KMS-11 (cell line): Measurements from ENCODE around the gene PRDM16.

Source experiments
- H2AFZ ChIP-seq: fragments of 200-600 bp; sonication (generic); 2 replicates; pipeline ENCODE4 v1.6.1; 2016; ENCODE audit warnings: antibody characterized with exemption, mixed run types, low read depth
- H3K27ac ChIP-seq: fragments of 200-600 bp; sonication (generic); 2 replicates; pipeline ENCODE4 v1.6.1; 2016; ENCODE audit warnings: mild to moderate bottlenecking, mixed run types
- H3K27me3 ChIP-seq: fragments of 200-600 bp; sonication (generic); 2 replicates; pipeline ENCODE4 v1.6.1; 2017; ENCODE audit warnings: mild to moderate bottlenecking, low read depth, mixed run types, moderate library complexity; ENCODE audit not compliant: insufficient read depth
- H3K36me3 ChIP-seq: fragments of 200-600 bp; sonication (generic); 2 replicates; pipeline ENCODE4 v1.6.1; 2017; ENCODE audit warnings: mild to moderate bottlenecking, mixed run types; ENCODE audit not compliant: insufficient read depth
- H3K4me1 ChIP-seq: fragments of 200-600 bp; sonication (generic); 2 replicates; pipeline ENCODE4 v1.6.1; 2016; ENCODE audit warnings: mild to moderate bottlenecking, low read depth, mixed run types; ENCODE audit not compliant: poor library complexity, severe bottlenecking
- H3K4me2 ChIP-seq: fragments of 200-600 bp; sonication (generic); 2 replicates; pipeline ENCODE4 v1.7.0; 2016; ENCODE audit warnings: mild to moderate bottlenecking, mixed run types
- H3K4me3 ChIP-seq: fragments of 200-600 bp; sonication (generic); IDR thresholded peaks from 2 replicates; pipeline ENCODE4 v1.6.1; 2017; ENCODE audit warnings: low read depth, low read length, mixed read lengths; ENCODE audit not compliant: insufficient read depth
- H3K79me2 ChIP-seq: fragments of 200-600 bp; sonication (generic); 2 replicates; pipeline ENCODE4 v1.6.1; 2016; ENCODE audit warnings: low read depth, mixed run types; ENCODE audit not compliant: insufficient read depth
- H3K9ac ChIP-seq: fragments of 200-600 bp; sonication (generic); 2 replicates; pipeline ENCODE4 v1.6.1; 2016; ENCODE audit warnings: mild to moderate bottlenecking, mixed run types
- H4K20me1 ChIP-seq: fragments of 200-600 bp; sonication (generic); 2 replicates; pipeline ENCODE4 v1.6.1; 2016; ENCODE audit warnings: mild to moderate bottlenecking, mixed run types; ENCODE audit not compliant: insufficient read depth
- CTCF ChIP-seq: fragments of 200-600 bp; sonication (generic); conservative IDR thresholded peaks from 2 replicates; pipeline ENCODE4 v1.6.1; 2017; ENCODE audit warnings: low read depth, mild to moderate bottlenecking, antibody characterized with exemption, low read length, moderate library complexity, mixed read lengths

PRDM16 gene

GRCh38 chr1:3431686-3432085, 362.7 kb downstream of the PRDM16 start:
- Histone ChIP-seq H3K4me2 (no peak overlapping the region), H3K9ac (no peak overlapping the region), H3K27ac (no peak overlapping the region), H2AFZ (no peak overlapping the region), H4K20me1 (no peaks in the 10 kb centered on the region), H3K79me2 (no peaks in the 10 kb centered on the region), H3K27me3 (peaks cover 96% of the 10 kb centered on the region), H3K4me1 (no peaks in the 10 kb centered on the region), H3K4me3 (no peak overlapping the region), H3K36me3 (no peaks in the 10 kb centered on the region)
- no peak for TF ChIP-seq CTCF

GRCh38 chr1:3432306-3432705, 363.3 kb downstream of the PRDM16 start:
- Histone ChIP-seq H3K27ac (no peak overlapping the region), H3K4me3 (no peak overlapping the region), H2AFZ (no peak overlapping the region), H3K4me1 (no peaks in the 10 kb centered on the region), H3K4me2 (no peak overlapping the region), H3K27me3 (peaks cover 96% of the 10 kb centered on the region), H3K36me3 (no peaks in the 10 kb centered on the region), H4K20me1 (no peaks in the 10 kb centered on the region), H3K9ac (no peak overlapping the region), H3K79me2 (no peaks in the 10 kb centered on the region)
- no peak for TF ChIP-seq CTCF

DNA sequence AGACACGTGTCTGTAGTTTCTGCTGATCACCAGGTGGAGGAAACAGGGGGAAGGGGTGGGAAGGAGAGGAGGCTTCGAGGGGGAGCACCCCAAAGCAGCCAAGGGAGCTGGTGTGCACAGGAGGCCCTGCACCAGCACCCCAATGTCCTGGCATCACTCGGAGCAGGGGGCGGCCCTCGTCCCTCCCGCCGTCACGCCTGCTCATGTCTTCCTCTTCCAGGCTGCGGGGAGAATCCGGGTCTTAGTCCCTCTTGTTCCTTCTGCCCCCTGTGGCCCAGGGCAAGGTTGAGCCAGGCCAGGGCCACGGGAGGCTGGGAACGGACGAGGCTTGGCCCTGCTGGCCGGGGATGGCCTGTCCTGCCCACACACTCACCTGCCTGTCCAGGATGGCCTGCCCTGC, 364.1 kb downstream of the PRDM16 start:
- H3K4me2 ChIP-seq, result no peak overlapping the region
- peaks cover 96% of the 10 kb centered on the region for H3K27me3 ChIP-seq
- H3K4me3 ChIP-seq, result no peak overlapping the region
- no peak overlapping the region for H3K27ac ChIP-seq
- no peaks in the 10 kb centered on the region for H3K4me1 ChIP-seq
- H3K9ac ChIP-seq, result no peak overlapping the region
- no peaks in the 10 kb centered on the region for H4K20me1 ChIP-seq
- no peak overlapping the region for H2AFZ ChIP-seq
- no peak for TF ChIP-seq CTCF
- no peaks in the 10 kb centered on the region for H3K36me3 ChIP-seq
- H3K79me2 ChIP-seq, result no peaks in the 10 kb centered on the region

DNA sequence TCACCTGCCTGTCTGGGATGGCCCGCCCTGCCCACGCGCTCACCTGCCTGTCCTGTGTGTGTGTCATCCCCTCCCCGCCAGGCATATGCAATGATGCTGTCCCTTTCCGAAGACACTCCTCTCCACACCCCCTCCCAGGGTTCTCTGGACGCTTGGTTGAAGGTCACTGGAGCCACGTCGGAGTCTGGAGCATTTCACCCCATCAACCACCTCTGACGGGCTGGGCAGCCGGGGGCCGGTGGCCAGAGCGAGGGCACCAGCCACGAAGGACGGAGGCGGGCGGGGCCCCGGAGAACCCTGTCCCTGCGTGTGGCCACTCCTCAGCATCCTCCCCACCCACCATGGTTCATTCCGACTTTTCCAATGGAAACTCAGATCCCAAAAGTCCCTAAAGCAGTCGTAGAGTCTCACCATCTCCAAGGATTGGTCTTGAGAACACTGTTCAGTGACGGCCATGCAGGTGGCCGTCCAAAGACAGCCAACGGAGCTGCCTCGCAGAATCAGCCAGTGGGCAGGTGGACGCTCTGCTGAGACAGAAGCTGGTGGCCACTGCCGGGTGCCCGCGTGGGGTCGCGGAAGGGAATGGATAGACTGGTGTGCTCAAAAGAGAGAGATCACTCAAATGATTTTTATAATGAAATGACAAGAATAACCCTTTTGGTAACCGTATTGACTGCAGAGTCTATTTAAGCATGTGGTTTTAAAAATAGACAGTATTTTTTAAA, 364.8 kb downstream of the PRDM16 start:
- peaks cover 96% of the 10 kb centered on the region for H3K27me3 ChIP-seq
- H3K4me3 ChIP-seq, result no peak overlapping the region
- H3K4me1 ChIP-seq, result no peaks in the 10 kb centered on the region
- H2AFZ ChIP-seq, result no peak overlapping the region
- H3K36me3 ChIP-seq, result no peaks in the 10 kb centered on the region
- H3K4me2 ChIP-seq, result no peak overlapping the region
- H3K79me2 ChIP-seq, result no peaks in the 10 kb centered on the region
- H3K9ac ChIP-seq, result no peak overlapping the region
- no peaks in the 10 kb centered on the region for H4K20me1 ChIP-seq
- H3K27ac ChIP-seq, result no peak overlapping the region
- TF ChIP-seq CTCF, result no peak
